AG04450 (cell line): ENCODE data around the gene DNAJC22. TPM values are rescaled to one million over a fixed set of nuclear protein-coding genes. Genes with fewer than 3 reads are reported as not detected.

Experiments
- CTCF ChIA-PET: fragments of 300-600, 350-600 bp; formaldehyde crosslinking; extraction: SDS; loops from one replicate; lab custom pipeline; 2022; ENCODE audit warnings: antibody characterized with exemption, inconsistent platforms; lab: Charles Lee
- POLR2A ChIA-PET: fragments of 350-600 bp; formaldehyde crosslinking; extraction: SDS; loops from one replicate; lab custom pipeline; 2021; ENCODE audit warnings: antibody characterized with exemption, inconsistent platforms; lab: Yijun Ruan, JAX
- DNase-seq: peaks from one replicate; pipeline ENCODE4 v3.0.0-alpha.2; 2011; ENCODE audit warnings: low read depth, low spot score
- H3K27ac ChIP-seq: one replicate; pipeline ENCODE4 v1.5.1; 2012; ENCODE audit warnings: low read depth, low read length, control low read depth
- H3K27me3 ChIP-seq: one replicate; pipeline ENCODE4 v1.6.0; 2012; ENCODE audit warnings: low read length; ENCODE audit not compliant: control insufficient read depth, insufficient read depth
- H3K4me3 ChIP-seq: 2 replicates; pipeline ENCODE4 v1.5.1; 2011; ENCODE audit warnings: mild to moderate bottlenecking, low read depth, low read length, control low read depth
- H3K9me3 ChIP-seq: 2 replicates; pipeline ENCODE4 v1.5.1; 2012; ENCODE audit warnings: low read length; ENCODE audit not compliant: control insufficient read depth, insufficient read depth
- polyA plus RNA-seq: library from polyadenylated mRNA; depleted of rRNA; stranded (reverse); fragments of >200 nt; gene quantifications from 2 replicates; pipeline ENCODE4 v1.2.3, GENCODE V29; 2011
- TF ChIP-seq, protein P1 (sequence below): IDR thresholded peaks from 2 replicates; pipeline ENCODE4 v1.5.1; 2011; ENCODE audit warnings: low read depth, low read length, control low read depth, inconsistent platforms

Gene DNAJC22
- polyA plus RNA-seq, 1 experiment = 12.2 TPM

DNA sequence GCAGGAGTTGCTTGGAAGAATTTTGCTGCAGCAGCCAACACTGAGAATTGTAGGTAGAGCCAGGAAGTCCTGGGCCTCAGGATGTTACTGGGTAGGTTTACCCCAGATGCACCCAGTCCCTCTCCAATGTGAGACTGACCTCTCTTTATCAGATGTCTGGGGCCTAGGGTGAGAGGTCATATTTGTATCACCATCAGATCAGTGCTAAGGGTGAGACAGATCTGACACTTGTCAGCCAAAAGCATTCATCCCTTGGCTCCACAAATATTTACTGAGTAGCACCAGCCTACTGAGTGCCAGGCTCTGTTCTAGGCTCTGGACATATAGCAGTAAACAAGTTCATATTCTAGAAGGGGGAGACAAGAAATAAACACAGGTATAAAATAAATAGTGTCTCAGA is 19.3 kb upstream of the DNAJC22 start:
- H3K9me3 ChIP-seq = no peaks in the 10 kb centered on the region
- no peak overlapping the region for H3K4me3 ChIP-seq
- ChIA-PET CTCF (no interaction called here), POLR2A (no interaction called here)
- H3K27me3 ChIP-seq = no peaks in the 10 kb centered on the region
- TF ChIP-seq, protein P1, sequence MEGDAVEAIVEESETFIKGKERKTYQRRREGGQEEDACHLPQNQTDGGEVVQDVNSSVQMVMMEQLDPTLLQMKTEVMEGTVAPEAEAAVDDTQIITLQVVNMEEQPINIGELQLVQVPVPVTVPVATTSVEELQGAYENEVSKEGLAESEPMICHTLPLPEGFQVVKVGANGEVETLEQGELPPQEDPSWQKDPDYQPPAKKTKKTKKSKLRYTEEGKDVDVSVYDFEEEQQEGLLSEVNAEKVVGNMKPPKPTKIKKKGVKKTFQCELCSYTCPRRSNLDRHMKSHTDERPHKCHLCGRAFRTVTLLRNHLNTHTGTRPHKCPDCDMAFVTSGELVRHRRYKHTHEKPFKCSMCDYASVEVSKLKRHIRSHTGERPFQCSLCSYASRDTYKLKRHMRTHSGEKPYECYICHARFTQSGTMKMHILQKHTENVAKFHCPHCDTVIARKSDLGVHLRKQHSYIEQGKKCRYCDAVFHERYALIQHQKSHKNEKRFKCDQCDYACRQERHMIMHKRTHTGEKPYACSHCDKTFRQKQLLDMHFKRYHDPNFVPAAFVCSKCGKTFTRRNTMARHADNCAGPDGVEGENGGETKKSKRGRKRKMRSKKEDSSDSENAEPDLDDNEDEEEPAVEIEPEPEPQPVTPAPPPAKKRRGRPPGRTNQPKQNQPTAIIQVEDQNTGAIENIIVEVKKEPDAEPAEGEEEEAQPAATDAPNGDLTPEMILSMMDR = no peak
- no peak overlapping the region for H3K27ac ChIP-seq
- no peak for DNase-seq

DNA sequence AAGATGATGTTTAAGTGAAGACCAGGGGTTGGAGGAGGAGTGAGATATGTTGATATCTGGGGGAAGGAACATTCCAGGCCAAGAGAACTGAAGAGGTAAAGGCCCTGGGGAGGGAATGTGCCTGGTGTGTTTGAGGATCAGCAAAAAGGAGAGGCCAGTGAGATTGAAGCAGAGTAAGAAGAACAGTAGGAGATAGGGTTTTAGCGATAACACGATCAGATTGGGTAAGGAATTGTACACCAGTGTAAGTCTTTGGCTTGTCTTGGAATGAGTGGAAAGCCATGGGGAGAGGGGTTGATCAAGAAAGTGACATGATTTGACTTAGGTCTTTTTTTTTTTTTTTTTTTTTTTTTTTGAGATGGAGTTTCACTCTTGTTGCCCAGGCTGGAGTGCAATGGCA is 18.8 kb upstream of the DNAJC22 start:
- no peaks in the 10 kb centered on the region; the same call in 1 of the 2 replicates for H3K9me3 ChIP-seq
- H3K27me3 ChIP-seq = peaks cover under 1% of the 10 kb centered on the region
- no peak overlapping the region for H3K4me3 ChIP-seq
- CTCF ChIA-PET = no interaction called here
- H3K27ac ChIP-seq = no peak overlapping the region
- POLR2A ChIA-PET = no interaction called here
- TF ChIP-seq, protein P1 = no peak
- DNase-seq = no peak

DNA sequence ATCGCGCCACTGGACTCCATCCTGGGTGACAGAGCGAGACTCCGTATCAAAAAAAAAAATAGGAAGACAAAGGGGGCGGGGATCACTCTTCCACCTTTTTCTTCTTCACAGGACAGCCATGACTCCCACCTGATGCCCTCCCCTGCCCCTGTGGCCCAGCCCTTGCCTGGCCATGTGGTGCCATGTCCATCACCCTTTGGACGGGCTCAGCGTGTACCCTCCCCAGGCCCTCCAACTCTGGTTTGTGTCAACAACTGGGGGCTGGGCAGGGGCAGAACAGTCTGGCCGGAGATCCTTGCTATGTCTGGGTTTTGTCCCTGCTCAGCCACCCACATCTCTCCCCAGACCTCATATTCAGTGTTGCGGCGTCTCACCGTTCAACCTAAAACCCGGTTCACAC is 17.9 kb upstream of the DNAJC22 start:
- ChIA-PET CTCF (no interaction called here), POLR2A (no interaction called here)

DNA sequence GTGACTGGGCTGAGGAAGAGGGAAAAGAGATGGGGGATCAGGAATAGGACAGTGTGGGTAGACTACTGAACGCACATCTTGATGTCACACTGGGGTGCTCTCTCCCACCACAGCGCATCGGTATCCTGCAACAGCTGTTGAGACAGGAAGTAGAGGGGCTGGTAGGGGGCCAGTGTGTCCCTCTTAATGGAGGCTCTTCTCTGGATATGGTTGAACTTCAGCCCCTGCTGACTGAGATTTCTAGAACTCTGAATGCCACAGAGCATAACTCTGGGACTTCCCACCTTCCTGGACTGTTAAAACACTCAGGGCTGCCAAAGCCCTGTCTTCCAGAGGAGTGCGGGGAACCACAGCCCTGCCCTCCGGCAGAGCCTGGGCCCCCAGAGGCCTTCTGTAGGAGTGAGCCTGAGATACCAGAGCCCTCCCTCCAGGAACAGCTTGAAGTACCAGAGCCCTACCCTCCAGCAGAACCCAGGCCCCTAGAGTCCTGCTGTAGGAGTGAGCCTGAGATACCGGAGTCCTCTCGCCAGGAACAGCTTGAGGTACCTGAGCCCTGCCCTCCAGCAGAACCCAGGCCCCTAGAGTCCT is 16.6 kb upstream of the DNAJC22 start:
- POLR2A ChIA-PET = no interaction called here
- CTCF ChIA-PET = interaction anchor here (0.6 to 4.7 kb wide), 3 partner anchors 17 to 307 kb away, joined by 7 to 52 read pairs (median 7); partner anchors contain the start of gene DNAJC22
- Histone ChIP-seq H3K9me3 (no peaks in the 10 kb centered on the region; the same call in 1 of the 2 replicates), H3K4me3 (no peak overlapping the region), H3K27me3 (peaks cover 17% of the 10 kb centered on the region), H3K27ac (no peak overlapping the region)
- no peak for DNase-seq
- TF ChIP-seq, protein P1 = no peak

More for the DNA sequence above, 17.9 kb upstream of the DNAJC22 start:
- DNase-seq = no peak
- TF ChIP-seq, protein P1 = no peak
- H3K27ac ChIP-seq = no peak overlapping the region
- H3K9me3 ChIP-seq = no peaks in the 10 kb centered on the region; the same call in 1 of the 2 replicates
- peaks cover 4% of the 10 kb centered on the region for H3K27me3 ChIP-seq
- H3K4me3 ChIP-seq = no peak overlapping the region

DNA sequence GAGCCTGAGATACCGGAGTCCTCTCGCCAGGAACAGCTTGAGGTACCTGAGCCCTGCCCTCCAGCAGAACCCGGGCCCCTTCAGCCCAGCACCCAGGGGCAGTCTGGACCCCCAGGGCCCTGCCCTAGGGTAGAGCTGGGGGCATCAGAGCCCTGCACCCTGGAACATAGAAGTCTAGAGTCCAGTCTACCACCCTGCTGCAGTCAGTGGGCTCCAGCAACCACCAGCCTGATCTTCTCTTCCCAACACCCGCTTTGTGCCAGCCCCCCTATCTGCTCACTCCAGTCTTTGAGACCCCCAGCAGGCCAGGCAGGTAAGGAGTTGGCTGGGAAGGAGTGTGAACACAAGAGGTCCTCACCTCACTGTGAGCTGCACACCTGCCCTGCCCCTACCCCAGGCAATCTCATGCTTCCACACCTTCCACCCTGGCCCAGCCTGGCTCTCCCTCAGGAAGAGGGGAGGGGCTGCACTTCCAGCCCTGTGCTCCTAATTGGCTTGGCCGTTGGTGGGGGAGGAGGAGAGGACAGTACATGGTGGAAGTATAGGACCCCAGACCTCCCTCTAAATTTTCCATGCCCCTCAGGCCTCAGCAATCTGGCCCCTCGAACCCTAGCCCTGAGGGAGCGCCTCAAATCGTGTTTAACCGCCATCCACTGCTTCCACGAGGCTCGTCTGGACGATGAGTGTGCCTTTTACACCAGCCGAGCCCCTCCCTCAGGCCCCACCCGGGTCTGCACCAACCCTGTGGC is 15.9 kb upstream of the DNAJC22 start:
- ChIA-PET CTCF (interaction anchor here (0.6 to 4.9 kb wide), 26 partner anchors 8 to 306 kb away, joined by 3 to 85 read pairs (median 7); partner anchors contain the start of genes DNAJC22, FAM186B, MCRS1 and TROAP), POLR2A (interaction anchor here (1.3 to 2.2 kb wide), 3 partner anchors 8 to 16 kb away, joined by 7 to 10 read pairs (median 7); partner anchors contain the start of genes DNAJC22 and TROAP)
- TF ChIP-seq, protein P1 = no peak

More for the DNA sequence above, 15.9 kb upstream of the DNAJC22 start:
- Histone ChIP-seq H3K4me3 (no peak overlapping the region), H3K9me3 (no peaks in the 10 kb centered on the region; the same call in 1 of the 2 replicates), H3K27me3 (peaks cover 24% of the 10 kb centered on the region), H3K27ac (no peak overlapping the region)
- no peak for DNase-seq
